Lower leg skin (tissue), 4 donors: ENCODE results near the gene GTF2E1. TPM values are rescaled to one million over a fixed set of nuclear protein-coding genes. Genes with fewer than 3 reads are reported as not detected.
"Not testable (repeated sequence)": the region's sequence is repeated elsewhere in the genome, so short reads cannot be mapped to it uniquely, and the experiment has no call there.

Experiments used
- DNase-seq, 2 donors: peaks; one replicate each; pipeline ENCODE4 v3.0.0-alpha.2; 2019; ENCODE audit warnings: low spot score in 2 of 2
- H3K4me3 ChIP-seq: fragments of 200-600 bp; sonication (generic); 2 replicates; pipeline ENCODE4 v1.5.1; 2017; ENCODE audit warnings: mild to moderate bottlenecking, low read depth; ENCODE audit not compliant: poor library complexity, severe bottlenecking
- POLR2A ChIP-seq, 2 donors: fragments of 450-650 bp; IDR thresholded peaks; one replicate each; pipeline ENCODE4 v1.6.1; 2016 to 2017; ENCODE audit warnings: antibody characterized with exemption in 2 of 2, mild to moderate bottlenecking in 1 of 2, moderate library complexity in 1 of 2
- WGBS, 2 donors: methylation state at CpG; one replicate each; pipeline ENCODE4 v1.1.5; 2018; 5-methylcytosine and 5-hydroxymethylcytosine counted together
- intact Hi-C: fragments of 100-400 bp; cut with DNase I; formaldehyde crosslinking; loops from one replicate; pipeline ENCODE4 v1.15.0; 2023; ENCODE audit warnings: low total_unique reads
- total RNA-seq, 4 donors: library from RNA; depleted of rRNA; stranded (reverse); fragments of >200 nt; gene quantifications; one replicate each; pipeline ENCODE4 v1.1.0, GENCODE V29; 2016
- TF ChIP-seq, protein P1 (sequence below), 3 donors: fragments of 450-650 bp; IDR thresholded peaks; one replicate each; pipeline ENCODE4 v1.5.1; 2016; ENCODE audit warnings: antibody characterized with exemption in 3 of 3, mild to moderate bottlenecking in 3 of 3, moderate library complexity in 2 of 3

The GTF2E1 gene
- total RNA-seq, 4 donors from 2014 or later = 7.6 to 12.5 (median 11.2) TPM

- H3K4me3 ChIP-seq = no peak overlapping the region
- TF ChIP-seq, protein P1, sequence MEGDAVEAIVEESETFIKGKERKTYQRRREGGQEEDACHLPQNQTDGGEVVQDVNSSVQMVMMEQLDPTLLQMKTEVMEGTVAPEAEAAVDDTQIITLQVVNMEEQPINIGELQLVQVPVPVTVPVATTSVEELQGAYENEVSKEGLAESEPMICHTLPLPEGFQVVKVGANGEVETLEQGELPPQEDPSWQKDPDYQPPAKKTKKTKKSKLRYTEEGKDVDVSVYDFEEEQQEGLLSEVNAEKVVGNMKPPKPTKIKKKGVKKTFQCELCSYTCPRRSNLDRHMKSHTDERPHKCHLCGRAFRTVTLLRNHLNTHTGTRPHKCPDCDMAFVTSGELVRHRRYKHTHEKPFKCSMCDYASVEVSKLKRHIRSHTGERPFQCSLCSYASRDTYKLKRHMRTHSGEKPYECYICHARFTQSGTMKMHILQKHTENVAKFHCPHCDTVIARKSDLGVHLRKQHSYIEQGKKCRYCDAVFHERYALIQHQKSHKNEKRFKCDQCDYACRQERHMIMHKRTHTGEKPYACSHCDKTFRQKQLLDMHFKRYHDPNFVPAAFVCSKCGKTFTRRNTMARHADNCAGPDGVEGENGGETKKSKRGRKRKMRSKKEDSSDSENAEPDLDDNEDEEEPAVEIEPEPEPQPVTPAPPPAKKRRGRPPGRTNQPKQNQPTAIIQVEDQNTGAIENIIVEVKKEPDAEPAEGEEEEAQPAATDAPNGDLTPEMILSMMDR (IDR thresholded peaks at IDR 0.05) = no peak
- no peak for TF ChIP-seq POLR2A (IDR thresholded peaks at IDR 0.05)
- DNase-seq = no peak
- WGBS, 2 donors = 89 to 91% methylated on average over 1 of the region's 1 CpG
- intact Hi-C loops = no loop called here
Observed at GRCh38 chr3:120752230-120752629, 9.7 kb downstream of the GTF2E1 start.

DNA sequence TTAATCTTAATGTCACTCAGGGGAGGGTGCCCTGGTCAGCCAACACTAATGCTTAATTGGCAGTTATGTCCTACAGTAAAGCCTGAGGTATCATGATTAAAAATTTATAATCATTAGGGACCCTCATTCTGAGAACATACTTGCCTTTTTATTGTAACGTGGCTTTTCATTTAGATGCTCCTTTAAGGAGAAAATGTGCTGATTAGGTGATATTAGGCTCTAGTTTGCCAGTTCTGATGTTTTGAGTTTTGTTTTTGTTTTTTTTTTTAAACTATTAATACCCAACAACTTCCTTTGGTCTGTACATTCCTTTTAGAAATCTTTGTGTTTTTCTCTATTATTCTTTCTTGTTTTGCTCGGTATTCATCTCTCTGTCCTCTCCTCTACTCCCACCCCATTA, 10.3 kb downstream of the GTF2E1 start:
- DNase-seq = no peak
- WGBS, 2 donors = 96 to 97% methylated on average over 2 of the region's 2 CpGs
- intact Hi-C loops = no loop called here
- no peak overlapping the region for H3K4me3 ChIP-seq
- no peak for TF ChIP-seq POLR2A (IDR thresholded peaks at IDR 0.05)
- TF ChIP-seq, protein P1 (IDR thresholded peaks at IDR 0.05) = no peak

DNA sequence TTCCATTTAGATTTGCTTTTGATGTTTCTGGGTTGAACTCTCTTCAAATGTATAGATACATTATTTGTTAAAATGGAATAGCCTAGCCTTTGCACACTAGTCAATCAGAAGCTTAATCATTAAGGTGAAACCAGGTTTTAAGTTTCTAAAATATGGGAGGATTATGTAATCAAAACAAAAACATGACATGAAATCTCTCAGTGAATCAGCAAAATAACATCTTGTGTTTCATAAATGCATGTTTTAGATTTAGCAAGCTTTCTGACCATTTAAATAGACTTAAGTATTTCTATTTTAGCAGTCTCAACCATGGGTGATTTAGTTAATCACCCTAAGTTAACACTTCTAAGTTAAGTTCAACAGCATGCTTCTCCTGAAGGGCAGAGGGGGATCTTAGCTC, 11.3 kb downstream of the GTF2E1 start:
- DNase-seq = no peak
- no peak for TF ChIP-seq POLR2A (IDR thresholded peaks at IDR 0.05)
- TF ChIP-seq, protein P1 (IDR thresholded peaks at IDR 0.05) = no peak
- no peak overlapping the region for H3K4me3 ChIP-seq
- intact Hi-C loops = no loop called here

- no peak for TF ChIP-seq POLR2A (IDR thresholded peaks at IDR 0.05)
- TF ChIP-seq, protein P1 (IDR thresholded peaks at IDR 0.05) = no peak
- intact Hi-C loops = no loop called here
- no peak for DNase-seq
- no peak overlapping the region for H3K4me3 ChIP-seq
- WGBS, 2 donors = 76 to 80% methylated on average over 2 of the region's 2 CpGs
Observed at GRCh38 chr3:120756061-120756460, 13.5 kb downstream of the GTF2E1 start.

- 88 to 99% methylated on average over 4 of the region's 4 CpGs for WGBS, 2 donors
- H3K4me3 ChIP-seq, DNase-seq, intact Hi-C loops: not testable (repeated sequence)
Observed at GRCh38 chr3:120758551-120758950, 16.0 kb downstream of the GTF2E1 start.

GRCh38 chr3:120762615-120763014, 20.1 kb downstream of the GTF2E1 start:
- no peak for TF ChIP-seq POLR2A (IDR thresholded peaks at IDR 0.05)
- TF ChIP-seq, protein P1 (IDR thresholded peaks at IDR 0.05) = no peak
- intact Hi-C loops = no loop called here
- no peak for DNase-seq
- WGBS, 2 donors = 68 to 82% methylated on average over 1 of the region's 1 CpG
- H3K4me3 ChIP-seq = no peak overlapping the region
